Naive B cell (primary cell): ENCODE measurements around the gene LIN37. TPM values are rescaled to one million over a fixed set of nuclear protein-coding genes. Genes with fewer than 3 reads are reported as not detected.
A peak's percentile ranks its signal among the peaks of the same experiment; 100 is the strongest.

Source experiments
- ATAC-seq, 2 donors: fragments of 150-1000 bp; cut with Tn5 transposase; 2 replicates each; pipeline ENCODE4 v1.10.0; 2021; ENCODE audit warnings: low read depth in 2 of 2, mild to moderate bottlenecking in 2 of 2, moderate library complexity in 2 of 2
- DNase-seq: peaks from one replicate; pipeline ENCODE4 v3.0.0; 2022
- H3K27ac Mint-ChIP-seq, 6 donors: one replicate each; pipeline ENCODE4 v1.8.0; 2020 to 2022; ENCODE audit warnings: mild to moderate bottlenecking in 6 of 6, mixed read lengths in 6 of 6, moderate library complexity in 5 of 6, inconsistent platforms in 2 of 6
- H3K27me3 Mint-ChIP-seq, 3 donors: one replicate each; pipeline ENCODE4 v1.8.0; 2021 to 2022; ENCODE audit warnings: mixed read lengths in 3 of 3, mild to moderate bottlenecking in 1 of 3
- H3K36me3 Mint-ChIP-seq, 2 donors: one replicate each; pipeline ENCODE4 v1.8.0; 2020 to 2022; ENCODE audit warnings: mixed read lengths in 2 of 2, inconsistent platforms in 1 of 2, mild to moderate bottlenecking in 1 of 2
- H3K4me1 Mint-ChIP-seq, 3 donors: one replicate each; pipeline ENCODE4 v1.8.0; 2020 to 2022; ENCODE audit warnings: mixed read lengths in 3 of 3, inconsistent platforms in 1 of 3, mild to moderate bottlenecking in 1 of 3, moderate library complexity in 1 of 3
- H3K4me3 Mint-ChIP-seq, 8 donors: one replicate each; pipeline ENCODE4 v1.8.0; 2020 to 2022; ENCODE audit warnings: mild to moderate bottlenecking in 8 of 8, mixed read lengths in 8 of 8, moderate library complexity in 8 of 8, inconsistent platforms in 2 of 8
- H3K9me3 Mint-ChIP-seq, 7 donors: one replicate each; pipeline ENCODE4 v1.8.0; 2020 to 2022; ENCODE audit warnings: mixed read lengths in 7 of 7, mild to moderate bottlenecking in 5 of 7, inconsistent platforms in 2 of 7, moderate library complexity in 1 of 7
- polyA plus RNA-seq, 6 donors: library from polyadenylated mRNA; unstranded; fragments of 300-500 nt; fragmentation: Illumina TruSeq; gene quantifications; one replicate each; pipeline ENCODE4 v1.2.3, GENCODE V29; 2021; ENCODE audit warnings: low read depth in 6 of 6

Gene LIN37
- polyA plus RNA-seq, 6 donors from 2014 or later: 8.1 to 17.9 (median 11.1) TPM

- Mint-ChIP-seq H3K27me3 (no peaks in the 10 kb centered on the region), H3K36me3 (no peaks in the 10 kb centered on the region), H3K4me3 (peak overlapping the region in 1 of 8 donors; percentile 56), H3K27ac (peak overlapping the region in 1 of 6 donors; percentile 1), H3K4me1 (peaks cover 2 to 10% (median 10%) of the 10 kb centered on the region in 3 donors), H3K9me3 (no peaks in the 10 kb centered on the region)
- DNase-seq (no peak), ATAC-seq (no peak)
Measured at GRCh38 chr19:35781650-35782049, 33.3 kb downstream of the LIN37 start.

- no peak overlapping the region for H3K4me3 Mint-ChIP-seq
Measured at GRCh38 chr19:35782589-35782988, 34.2 kb downstream of the LIN37 start.

GRCh38 chr19:35783469-35784434 lies 35.4 kb downstream of the LIN37 start:
- DNase-seq: no peak
- no peaks in the 10 kb centered on the region for H3K9me3 Mint-ChIP-seq
- no peaks in the 10 kb centered on the region for H3K36me3 Mint-ChIP-seq
- no peak for ATAC-seq
- peaks cover 0 to 10% (median 8%) of the 10 kb centered on the region in 3 donors for H3K4me1 Mint-ChIP-seq
- H3K27me3 Mint-ChIP-seq: no peaks in the 10 kb centered on the region
- H3K27ac Mint-ChIP-seq: peak overlapping the region in 1 of 6 donors; percentile 20
- no peak overlapping the region for H3K4me3 Mint-ChIP-seq

More at GRCh38 chr19:35782589-35782988, 34.2 kb downstream of the LIN37 start:
- Mint-ChIP-seq H3K4me1 (peaks cover 0 to 10% (median 8%) of the 10 kb centered on the region in 3 donors), H3K27ac (peak overlapping the region in 2 of 6 donors; percentile 18 to 63), H3K27me3 (no peaks in the 10 kb centered on the region), H3K36me3 (no peaks in the 10 kb centered on the region), H3K9me3 (no peaks in the 10 kb centered on the region)
- ATAC-seq: no peak
- DNase-seq: no peak

- H3K9me3 Mint-ChIP-seq: no peaks in the 10 kb centered on the region
Measured at GRCh38 chr19:35784503-35785338, 36.3 kb downstream of the LIN37 start.

GRCh38 chr19:35785339-35785627 lies 36.9 kb downstream of the LIN37 start:
- Mint-ChIP-seq H3K9me3 (no peaks in the 10 kb centered on the region), H3K36me3 (no peaks in the 10 kb centered on the region), H3K4me3 (no peak overlapping the region), H3K27ac (no peak overlapping the region), H3K4me1 (peaks cover 0 to 10% (median 8%) of the 10 kb centered on the region in 3 donors), H3K27me3 (no peaks in the 10 kb centered on the region)
- ATAC-seq (no peak), DNase-seq (no peak)

More at GRCh38 chr19:35784503-35785338, 36.3 kb downstream of the LIN37 start:
- Mint-ChIP-seq H3K4me3 (no peak overlapping the region), H3K27me3 (no peaks in the 10 kb centered on the region), H3K4me1 (peaks cover 0 to 10% (median 8%) of the 10 kb centered on the region in 3 donors), H3K36me3 (no peaks in the 10 kb centered on the region), H3K27ac (no peak overlapping the region)
- ATAC-seq (no peak), DNase-seq (no peak)

- H3K27ac Mint-ChIP-seq: peak overlapping the region in 3 of 6 donors; percentile 54 to 82 (median 62)
- DNase-seq: no peak
- H3K36me3 Mint-ChIP-seq: no peaks in the 10 kb centered on the region
- H3K4me1 Mint-ChIP-seq: peaks cover 0 to 10% (median 8%) of the 10 kb centered on the region in 3 donors
- ATAC-seq: no peak
- H3K9me3 Mint-ChIP-seq: no peaks in the 10 kb centered on the region
- no peaks in the 10 kb centered on the region for H3K27me3 Mint-ChIP-seq
- no peak overlapping the region for H3K4me3 Mint-ChIP-seq
Measured at GRCh38 chr19:35786299-35787160, 38.2 kb downstream of the LIN37 start.

GRCh38 chr19:35787227-35787799 lies 38.9 kb downstream of the LIN37 start:
- no peak overlapping the region for H3K27ac Mint-ChIP-seq
- no peak overlapping the region for H3K4me3 Mint-ChIP-seq
- no peaks in the 10 kb centered on the region for H3K36me3 Mint-ChIP-seq
- H3K9me3 Mint-ChIP-seq: no peaks in the 10 kb centered on the region
- DNase-seq (no peak), ATAC-seq (no peak)
- no peaks in the 10 kb centered on the region for H3K27me3 Mint-ChIP-seq
- H3K4me1 Mint-ChIP-seq: peaks cover 0 to 10% (median 8%) of the 10 kb centered on the region in 3 donors

- Mint-ChIP-seq H3K27ac (peak overlapping the region in 1 of 6 donors; percentile 63), H3K27me3 (peaks cover 0 to 6% (median 0%) of the 10 kb centered on the region in 3 donors), H3K4me1 (peaks cover 0 to 5% (median 2%) of the 10 kb centered on the region in 3 donors), H3K9me3 (no peaks in the 10 kb centered on the region), H3K4me3 (no peak overlapping the region), H3K36me3 (no peaks in the 10 kb centered on the region)
- ATAC-seq (no peak), DNase-seq (no peak)
Measured at GRCh38 chr19:35788205-35788960, 40.0 kb downstream of the LIN37 start.

GRCh38 chr19:35789195-35789977 lies 41.0 kb downstream of the LIN37 start:
- no peak for DNase-seq
- Mint-ChIP-seq H3K4me1 (peaks cover 0 to 2% (median 0%) of the 10 kb centered on the region in 3 donors), H3K9me3 (no peaks in the 10 kb centered on the region), H3K36me3 (no peaks in the 10 kb centered on the region), H3K27me3 (peaks cover 0 to 12% (median 8%) of the 10 kb centered on the region in 3 donors), H3K4me3 (no peak overlapping the region), H3K27ac (no peak overlapping the region)
- no peak for ATAC-seq

- no peak for DNase-seq
- H3K9me3 Mint-ChIP-seq: no peaks in the 10 kb centered on the region
- no peak overlapping the region for H3K4me3 Mint-ChIP-seq
- H3K27me3 Mint-ChIP-seq: peaks cover 0 to 12% (median 8%) of the 10 kb centered on the region in 3 donors
- no peaks in the 10 kb centered on the region for H3K36me3 Mint-ChIP-seq
- no peak for ATAC-seq
- H3K27ac Mint-ChIP-seq: no peak overlapping the region
- H3K4me1 Mint-ChIP-seq: peaks cover 0 to 2% (median 0%) of the 10 kb centered on the region in 3 donors
Measured at GRCh38 chr19:35789978-35790944, 41.9 kb downstream of the LIN37 start.
